Calu3 (cell line): ENCODE results near the gene DPYD. TPM values are rescaled to one million over a fixed set of nuclear protein-coding genes. Genes with fewer than 3 reads are reported as not detected.

Experiments used
- BruUV-seq: library from RNA; stranded (reverse); fragments of 400-500 nt; replicated peaks from 2 replicates; lab custom pipeline; 2021; lab: Mats Ljungman, UMichigan
- CTCF ChIA-PET: fragments of 300-600 bp; sonication (Branson Sonifier 250); formaldehyde crosslinking; loops from one replicate; lab custom pipeline; 2022; ENCODE audit warnings: antibody characterized with exemption; lab: Charles Lee
- DNase-seq: peaks from one replicate; pipeline ENCODE4 v3.0.0; 2022
- H3K27ac Mint-ChIP-seq: one replicate; pipeline ENCODE4 v1.8.0; 2022; ENCODE audit warnings: mixed read lengths; ENCODE audit not compliant: unreplicated experiment
- H3K27me3 Mint-ChIP-seq: one replicate; pipeline ENCODE4 v1.8.0; 2022; ENCODE audit warnings: mixed read lengths; ENCODE audit not compliant: unreplicated experiment
- H3K36me3 Mint-ChIP-seq: one replicate; pipeline ENCODE4 v1.8.0; 2022; ENCODE audit warnings: mild to moderate bottlenecking, moderate library complexity, mixed read lengths; ENCODE audit not compliant: insufficient read depth, unreplicated experiment
- H3K4me1 Mint-ChIP-seq: one replicate; pipeline ENCODE4 v1.8.0; 2022; ENCODE audit warnings: mild to moderate bottlenecking, low read depth, mixed read lengths; ENCODE audit not compliant: unreplicated experiment
- H3K4me3 Mint-ChIP-seq: one replicate; pipeline ENCODE4 v1.8.0; 2022; ENCODE audit warnings: mild to moderate bottlenecking, low read depth, moderate library complexity, mixed read lengths; ENCODE audit not compliant: unreplicated experiment
- H3K9me3 Mint-ChIP-seq: one replicate; pipeline ENCODE4 v1.8.0; 2022; ENCODE audit warnings: low read depth, mixed read lengths; ENCODE audit not compliant: unreplicated experiment
- intact Hi-C: fragments of 100-400 bp; cut with micrococcal nuclease; formaldehyde crosslinking; loops from one replicate; pipeline ENCODE4 v1.10.0; 2022; ENCODE audit not compliant: unreplicated experiment
- total RNA-seq: library from RNA; stranded (reverse); gene quantifications from 2 replicates; pipeline ENCODE4 v1.2.3, GENCODE V29; 2022
- TF ChIP-seq, protein P1 (sequence below): fragments of 200-600 bp; IDR thresholded peaks from one replicate; pipeline ENCODE4 v1.8.0; 2022; ENCODE audit warnings: antibody characterized with exemption; ENCODE audit not compliant: unreplicated experiment

DPYD gene
- total RNA-seq, 1 experiment from 2014 or later, result 15.6 TPM

DNA sequence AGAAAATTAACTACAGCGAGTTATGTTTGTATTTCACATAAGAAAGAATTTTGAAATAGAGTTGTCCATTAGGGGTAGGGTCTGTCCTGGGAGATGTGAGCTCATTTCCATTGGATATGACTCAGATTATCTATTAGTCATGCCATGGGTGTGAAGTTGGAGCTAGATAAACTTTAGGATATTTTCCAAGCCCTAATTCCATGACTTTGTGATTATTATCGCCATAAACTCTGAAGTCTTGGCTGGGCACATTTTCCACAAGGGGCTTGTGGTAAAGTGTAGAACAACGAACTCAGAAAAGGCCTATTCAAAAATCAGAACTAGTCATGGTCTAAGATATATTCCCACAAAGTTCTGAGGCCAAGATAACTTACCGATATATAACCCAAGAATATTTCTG, 396.6 kb downstream of the DPYD start:
- peaks cover 20% of the 10 kb centered on the region for H3K4me1 Mint-ChIP-seq
- CTCF ChIA-PET, result no interaction called here
- no peak for DNase-seq
- no peaks in the 10 kb centered on the region for H3K27me3 Mint-ChIP-seq
- TF ChIP-seq, protein P1, sequence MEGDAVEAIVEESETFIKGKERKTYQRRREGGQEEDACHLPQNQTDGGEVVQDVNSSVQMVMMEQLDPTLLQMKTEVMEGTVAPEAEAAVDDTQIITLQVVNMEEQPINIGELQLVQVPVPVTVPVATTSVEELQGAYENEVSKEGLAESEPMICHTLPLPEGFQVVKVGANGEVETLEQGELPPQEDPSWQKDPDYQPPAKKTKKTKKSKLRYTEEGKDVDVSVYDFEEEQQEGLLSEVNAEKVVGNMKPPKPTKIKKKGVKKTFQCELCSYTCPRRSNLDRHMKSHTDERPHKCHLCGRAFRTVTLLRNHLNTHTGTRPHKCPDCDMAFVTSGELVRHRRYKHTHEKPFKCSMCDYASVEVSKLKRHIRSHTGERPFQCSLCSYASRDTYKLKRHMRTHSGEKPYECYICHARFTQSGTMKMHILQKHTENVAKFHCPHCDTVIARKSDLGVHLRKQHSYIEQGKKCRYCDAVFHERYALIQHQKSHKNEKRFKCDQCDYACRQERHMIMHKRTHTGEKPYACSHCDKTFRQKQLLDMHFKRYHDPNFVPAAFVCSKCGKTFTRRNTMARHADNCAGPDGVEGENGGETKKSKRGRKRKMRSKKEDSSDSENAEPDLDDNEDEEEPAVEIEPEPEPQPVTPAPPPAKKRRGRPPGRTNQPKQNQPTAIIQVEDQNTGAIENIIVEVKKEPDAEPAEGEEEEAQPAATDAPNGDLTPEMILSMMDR, result no peak
- no peaks in the 10 kb centered on the region for H3K9me3 Mint-ChIP-seq
- intact Hi-C loops, result loop anchor here (10.0 kb wide), 1 partner anchor 249 kb away; no protein-coding TSS in a partner anchor
- no peak overlapping the region for H3K27ac Mint-ChIP-seq
- no TSS peak for BruUV-seq
- H3K36me3 Mint-ChIP-seq, result no peaks in the 10 kb centered on the region
- H3K4me3 Mint-ChIP-seq, result no peak overlapping the region

DNA sequence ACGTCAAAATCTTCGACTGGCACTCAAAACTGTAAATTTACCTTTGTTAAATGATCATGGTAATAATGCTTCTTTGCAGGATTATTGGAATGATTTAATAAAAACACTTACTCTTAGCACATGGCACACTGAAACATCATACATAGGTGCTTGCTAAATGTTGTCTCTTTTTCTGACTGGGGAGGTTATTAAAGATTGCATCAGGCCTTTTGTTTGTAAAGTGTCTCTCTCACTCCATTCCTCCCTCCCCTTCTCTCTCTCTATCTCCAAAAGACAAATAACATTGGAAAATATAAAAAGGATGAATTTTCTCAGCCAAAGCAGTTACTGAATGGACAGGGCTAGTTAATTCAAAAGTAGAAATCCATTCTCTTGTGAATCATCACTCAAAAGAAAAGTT, 404.2 kb downstream of the DPYD start:
- no peaks in the 10 kb centered on the region for H3K27me3 Mint-ChIP-seq
- H3K36me3 Mint-ChIP-seq, result no peaks in the 10 kb centered on the region
- DNase-seq, result no peak
- no peak overlapping the region for H3K27ac Mint-ChIP-seq
- CTCF ChIA-PET, result no interaction called here
- no TSS peak for BruUV-seq
- H3K4me3 Mint-ChIP-seq, result no peak overlapping the region
- TF ChIP-seq, protein P1, result no peak
- intact Hi-C loops, result no loop called here
- no peaks in the 10 kb centered on the region for H3K4me1 Mint-ChIP-seq
- H3K9me3 Mint-ChIP-seq, result no peaks in the 10 kb centered on the region

DNA sequence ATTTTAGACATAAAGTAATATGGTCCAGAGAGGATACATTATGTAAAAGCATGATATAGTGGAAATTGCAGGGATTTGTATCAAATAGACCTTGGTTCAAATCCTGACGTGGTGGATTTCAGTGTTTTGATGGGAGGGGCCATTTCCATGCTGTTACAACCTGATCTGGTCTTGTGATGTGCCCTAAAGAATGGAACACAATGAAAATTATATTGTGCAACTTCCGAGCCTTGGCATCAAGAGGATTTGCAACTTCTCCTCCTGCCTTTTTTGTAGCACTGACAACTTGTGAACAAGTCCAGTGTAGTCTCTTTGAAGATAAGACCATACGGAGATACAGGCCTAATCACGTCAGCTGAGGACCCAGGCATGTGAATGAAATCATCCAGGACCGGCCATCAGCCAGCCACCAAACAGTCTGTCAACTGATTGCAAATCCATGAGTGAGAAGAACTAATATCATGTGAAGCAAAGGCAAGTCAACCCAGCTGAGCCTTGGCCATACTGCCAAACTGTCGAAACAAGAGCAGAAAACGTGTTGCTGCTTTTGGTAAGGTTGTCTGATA, 412.1 kb downstream of the DPYD start:
- intact Hi-C loops, result no loop called here
- H3K27ac Mint-ChIP-seq, result no peak overlapping the region
- peaks cover 4% of the 10 kb centered on the region for H3K9me3 Mint-ChIP-seq
- BruUV-seq, result no TSS peak
- H3K27me3 Mint-ChIP-seq, result no peaks in the 10 kb centered on the region
- peaks cover 14% of the 10 kb centered on the region for H3K4me1 Mint-ChIP-seq
- TF ChIP-seq, protein P1, result no peak
- no peak for DNase-seq
- H3K36me3 Mint-ChIP-seq, result no peaks in the 10 kb centered on the region
- CTCF ChIA-PET, result no interaction called here
- H3K4me3 Mint-ChIP-seq, result no peak overlapping the region

- CTCF ChIA-PET, result no interaction called here
- Mint-ChIP-seq H3K4me3 (no peak overlapping the region), H3K27me3 (no peaks in the 10 kb centered on the region), H3K36me3 (no peaks in the 10 kb centered on the region), H3K27ac (no peak overlapping the region), H3K9me3 (peaks cover 4% of the 10 kb centered on the region), H3K4me1 (peaks cover 14% of the 10 kb centered on the region)
- intact Hi-C loops, result no loop called here
- no peak for DNase-seq
- BruUV-seq, result no TSS peak
- TF ChIP-seq, protein P1, result no peak
These were observed 413.0 kb downstream of the DPYD start for GRCh38 chr1:97507863-97508262.
